Naive thymus-derived CD4-positive, alpha-beta T cell (primary cell): Measurements from ENCODE around the gene ZNF76. TPM values are rescaled to one million over a fixed set of nuclear protein-coding genes. Genes with fewer than 3 reads are reported as not detected.

Source experiments
- ATAC-seq: fragments of 150-1000 bp; cut with Tn5 transposase; 2 replicates; pipeline ENCODE4 v1.10.0; 2021; ENCODE audit warnings: mild to moderate bottlenecking, moderate library complexity
- CTCF ChIA-PET: fragments of 350-600 bp; sonication (Branson Sonifier 250); formaldehyde crosslinking; loops from one replicate; lab custom pipeline; 2021; ENCODE audit warnings: antibody characterized with exemption; lab: Charles Lee
- POLR2A ChIA-PET: fragments of 350-600 bp; sonication (Branson Sonifier 250); formaldehyde crosslinking; loops from one replicate; lab custom pipeline; 2021; ENCODE audit warnings: antibody characterized with exemption, inconsistent platforms; lab: Charles Lee
- DNase-seq, 9 donors: peaks; one replicate each; pipeline versions ENCODE4 v3.0.0 to v3.0.0-alpha.2; 2020 to 2022; ENCODE audit warnings: mixed read lengths in 1 of 9
- H3K27ac ChIP-seq: one replicate; pipeline ENCODE4 v1.7.0; 2013; ENCODE audit warnings: mild to moderate bottlenecking, low read depth, low read length, moderate library complexity
- H3K27me3 ChIP-seq, 2 donors: one replicate each; pipeline ENCODE4 v1.7.0; 2013; ENCODE audit warnings: low read length in 2 of 2, mild to moderate bottlenecking in 2 of 2, moderate library complexity in 2 of 2; ENCODE audit not compliant: control insufficient read depth in 2 of 2, insufficient read depth in 2 of 2
- H3K36me3 ChIP-seq, 3 experiments: 1 replicate in 2 of 3; 2 replicates in 1 of 3; pipeline ENCODE4 v1.7.0; 2013; ENCODE audit warnings: low read length in 3 of 3, mild to moderate bottlenecking in 3 of 3, moderate library complexity in 1 of 3; ENCODE audit not compliant: insufficient read depth in 3 of 3, control insufficient read depth in 2 of 3
- H3K4me1 ChIP-seq, 2 donors: one replicate each; pipeline ENCODE4 v1.7.0; 2013; ENCODE audit warnings: low read length in 2 of 2, mild to moderate bottlenecking in 2 of 2, moderate library complexity in 1 of 2; ENCODE audit not compliant: control insufficient read depth in 2 of 2, insufficient read depth in 2 of 2
- H3K4me3 ChIP-seq: 2 replicates; pipeline ENCODE4 v1.7.0; 2013; ENCODE audit warnings: mild to moderate bottlenecking, low read length
- H3K9me3 ChIP-seq, 3 experiments: 1 replicate in 2 of 3; 2 replicates in 1 of 3; pipeline ENCODE4 v1.7.0; 2013; ENCODE audit warnings: low read length in 3 of 3; ENCODE audit not compliant: control insufficient read depth in 2 of 3
- H3K27ac Mint-ChIP-seq, 9 donors: one replicate each; pipeline ENCODE4 v1.8.0; 2020 to 2022; ENCODE audit warnings: mixed read lengths in 9 of 9, mild to moderate bottlenecking in 8 of 9, moderate library complexity in 5 of 9, inconsistent platforms in 2 of 9
- H3K27me3 Mint-ChIP-seq, 5 donors: one replicate each; pipeline ENCODE4 v1.8.0; 2021 to 2022; ENCODE audit warnings: mixed read lengths in 5 of 5, mild to moderate bottlenecking in 1 of 5
- H3K36me3 Mint-ChIP-seq, 5 donors: one replicate each; pipeline ENCODE4 v1.8.0; 2020 to 2022; ENCODE audit warnings: mixed read lengths in 5 of 5, mild to moderate bottlenecking in 3 of 5, inconsistent platforms in 1 of 5
- H3K4me1 Mint-ChIP-seq, 7 donors: one replicate each; pipeline ENCODE4 v1.8.0; 2020 to 2022; ENCODE audit warnings: mixed read lengths in 7 of 7, mild to moderate bottlenecking in 3 of 7, inconsistent platforms in 1 of 7
- H3K4me3 Mint-ChIP-seq, 10 donors: one replicate each; pipeline ENCODE4 v1.8.0; 2020 to 2022; ENCODE audit warnings: mild to moderate bottlenecking in 10 of 10, mixed read lengths in 10 of 10, moderate library complexity in 6 of 10, inconsistent platforms in 2 of 10
- H3K9me3 Mint-ChIP-seq, 11 donors: one replicate each; pipeline ENCODE4 v1.8.0; 2020 to 2022; ENCODE audit warnings: mixed read lengths in 11 of 11, mild to moderate bottlenecking in 4 of 11, inconsistent platforms in 1 of 11, moderate library complexity in 1 of 11
- intact Hi-C, 2 donors: fragments of 100-400 bp; cut with micrococcal nuclease; formaldehyde crosslinking; loops; one replicate each; pipeline ENCODE4 v1.15.1; 2023
- polyA plus RNA-seq, 2 donors: library from polyadenylated mRNA; unstranded; fragments of 300-500 nt; fragmentation: Illumina TruSeq; gene quantifications; one replicate each; pipeline ENCODE4 v1.2.3, GENCODE V29; 2021
- total RNA-seq, 6 experiments: library from RNA in 5 of 6; stranded (reverse) in 5 of 6; gene quantifications; 1 replicate in 5 of 6; 2 replicates in 1 of 6; pipeline ENCODE4 v1.2.3 and lab custom pipeline; 2021 to 2026

Gene ZNF76
- total and polyA plus RNA-seq, 7 experiments from 2014 or later = 20.6 to 110 (median 76.1) TPM

DNA sequence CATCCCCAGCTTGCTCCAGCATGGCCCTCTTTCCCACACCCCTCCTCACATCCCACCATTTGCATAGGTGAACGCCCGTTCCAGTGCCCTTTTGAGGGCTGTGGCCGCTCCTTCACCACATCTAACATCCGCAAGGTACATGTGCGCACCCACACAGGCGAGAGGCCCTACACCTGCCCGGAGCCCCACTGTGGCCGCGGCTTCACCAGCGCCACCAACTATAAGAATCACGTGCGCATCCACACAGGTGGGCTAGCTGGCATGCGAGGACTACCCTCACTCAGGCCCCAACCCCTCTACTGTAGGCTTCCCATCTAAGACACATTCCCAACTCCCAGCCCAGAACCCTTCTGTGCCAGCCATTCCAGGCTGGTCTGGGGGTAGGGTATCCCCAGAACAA, 32.0 kb downstream of the ZNF76 start:
- DNase-seq (no peak), ATAC-seq (no peak)
- Mint-ChIP-seq H3K27ac (no peak overlapping the region), H3K27me3 (no peaks in the 10 kb centered on the region), H3K9me3 (no peaks in the 10 kb centered on the region), H3K36me3 (peaks cover 11 to 59% (median 13%) of the 10 kb centered on the region in 5 donors), H3K4me3 (no peak overlapping the region), H3K4me1 (peaks cover 0 to 6% (median 5%) of the 10 kb centered on the region in 7 donors)
- Histone ChIP-seq H3K9me3 (no peaks in the 10 kb centered on the region), H3K27ac (no peak overlapping the region), H3K4me3 (no peak overlapping the region), H3K27me3 (no peaks in the 10 kb centered on the region), H3K36me3 (peaks cover 0 to 93% (median 8%) of the 10 kb centered on the region in 3 experiments), H3K4me1 (no peaks in the 10 kb centered on the region)
- CTCF ChIA-PET = interaction anchor here (0.6 to 12.9 kb wide), 2 partner anchors 34 to 434 kb away, joined by 4 to 346 read pairs; no protein-coding TSS in a partner anchor
- intact Hi-C loops = no loop called here
- POLR2A ChIA-PET = interaction anchor here (0.8 to 0.9 kb wide), 2 partner anchors 15 to 176 kb away, joined by 3 read pairs; partner anchors contain the start of gene RPL10A

DNA sequence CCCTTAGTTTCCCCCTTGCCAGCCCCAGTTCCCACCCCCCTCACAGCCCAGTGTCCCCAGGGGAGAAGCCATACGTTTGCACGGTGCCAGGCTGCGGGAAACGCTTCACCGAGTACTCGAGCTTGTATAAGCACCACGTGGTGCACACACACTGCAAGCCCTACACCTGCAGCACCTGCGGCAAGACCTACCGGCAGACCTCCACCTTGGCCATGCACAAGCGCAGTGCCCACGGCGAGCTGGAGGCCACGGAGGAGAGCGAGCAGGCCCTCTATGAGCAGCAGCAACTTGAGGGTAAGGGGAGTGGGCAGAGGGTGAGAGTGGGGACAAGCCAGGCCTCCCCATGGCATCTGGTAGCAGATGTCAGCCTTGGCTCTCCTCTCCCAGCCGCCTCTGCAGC, 33.0 kb downstream of the ZNF76 start:
- Histone ChIP-seq H3K4me3 (no peak overlapping the region), H3K36me3 (peaks cover 0 to 88% (median 8%) of the 10 kb centered on the region in 3 experiments), H3K27ac (no peak overlapping the region), H3K27me3 (no peaks in the 10 kb centered on the region), H3K4me1 (peaks cover 5% of the 10 kb centered on the region in 2 donors), H3K9me3 (no peaks in the 10 kb centered on the region)
- H3K27me3 Mint-ChIP-seq = no peaks in the 10 kb centered on the region
- DNase-seq (no peak), ATAC-seq (no peak)
- CTCF ChIA-PET = interaction anchor here (0.8 to 12.9 kb wide), 5 partner anchors 11 to 157 kb away, joined by 3 to 346 read pairs (median 4); partner anchors contain the start of gene PPARD
- H3K27ac Mint-ChIP-seq = peak overlapping the region in 1 of 9 donors; percentile 34
- peaks cover 0 to 15% (median 8%) of the 10 kb centered on the region in 7 donors for H3K4me1 Mint-ChIP-seq
- H3K9me3 Mint-ChIP-seq = no peaks in the 10 kb centered on the region
- peaks cover 6 to 50% (median 8%) of the 10 kb centered on the region in 5 donors for H3K36me3 Mint-ChIP-seq
- no peak overlapping the region for H3K4me3 Mint-ChIP-seq
- POLR2A ChIA-PET = interaction anchor here (0.6 to 9.6 kb wide), 3 partner anchors 30 to 706 kb away, joined by 3 to 318 read pairs (median 8); partner anchors contain the start of gene RPL10A
- intact Hi-C loops = no loop called here

DNA sequence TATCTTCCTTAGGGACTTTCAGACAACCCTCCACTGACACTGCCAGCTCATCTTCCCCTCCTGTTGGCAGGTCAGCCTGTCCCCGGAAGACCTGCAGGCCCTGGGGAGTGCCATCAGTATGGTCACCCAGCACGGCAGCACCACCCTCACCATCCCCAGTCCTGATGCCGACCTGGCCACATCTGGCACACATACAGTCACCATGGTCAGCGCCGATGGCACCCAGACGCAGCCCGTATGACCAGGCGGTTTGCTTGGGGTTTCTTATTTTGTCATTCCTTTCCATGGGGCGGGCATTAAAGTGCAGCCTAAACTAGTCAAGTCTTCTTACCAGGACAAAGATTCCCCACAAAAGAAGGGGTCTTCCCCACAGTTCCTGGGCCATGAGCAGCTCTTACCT, 34.1 kb downstream of the ZNF76 start:
- no peaks in the 10 kb centered on the region for H3K9me3 ChIP-seq
- ChIA-PET CTCF (interaction anchor here (0.6 to 12.9 kb wide), 16 partner anchors 9 to 444 kb away, joined by 3 to 346 read pairs (median 3); partner anchors contain the start of genes ARMC12 and FANCE), POLR2A (interaction anchor here (2.3 to 9.6 kb wide), 2 partner anchors 29 to 174 kb away, joined by 8 to 318 read pairs; partner anchors contain the start of gene RPL10A)
- no peak overlapping the region for H3K4me3 ChIP-seq
- H3K4me1 ChIP-seq = peaks cover 5 to 7% of the 10 kb centered on the region in 2 donors
- H3K27ac ChIP-seq = no peak overlapping the region
- peak overlapping the region in 1 of 9 donors; percentile 17 for H3K27ac Mint-ChIP-seq
- no peak overlapping the region for H3K4me3 Mint-ChIP-seq
- H3K9me3 Mint-ChIP-seq = no peaks in the 10 kb centered on the region
- no peak for ATAC-seq
- intact Hi-C loops = loop anchor here in 1 of 2 donors (1.0 kb wide), 3 partner anchors 229 to 444 kb away; partner anchors contain the start of gene ARMC12
- peaks cover 6 to 44% (median 10%) of the 10 kb centered on the region in 5 donors for H3K36me3 Mint-ChIP-seq
- no peaks in the 10 kb centered on the region for H3K27me3 ChIP-seq
- H3K27me3 Mint-ChIP-seq = no peaks in the 10 kb centered on the region
- DNase-seq = no peak
- H3K36me3 ChIP-seq = peaks cover 0 to 85% (median 8%) of the 10 kb centered on the region in 3 experiments
- H3K4me1 Mint-ChIP-seq = peaks cover under 1 to 16% (median 9%) of the 10 kb centered on the region in 7 donors

DNA sequence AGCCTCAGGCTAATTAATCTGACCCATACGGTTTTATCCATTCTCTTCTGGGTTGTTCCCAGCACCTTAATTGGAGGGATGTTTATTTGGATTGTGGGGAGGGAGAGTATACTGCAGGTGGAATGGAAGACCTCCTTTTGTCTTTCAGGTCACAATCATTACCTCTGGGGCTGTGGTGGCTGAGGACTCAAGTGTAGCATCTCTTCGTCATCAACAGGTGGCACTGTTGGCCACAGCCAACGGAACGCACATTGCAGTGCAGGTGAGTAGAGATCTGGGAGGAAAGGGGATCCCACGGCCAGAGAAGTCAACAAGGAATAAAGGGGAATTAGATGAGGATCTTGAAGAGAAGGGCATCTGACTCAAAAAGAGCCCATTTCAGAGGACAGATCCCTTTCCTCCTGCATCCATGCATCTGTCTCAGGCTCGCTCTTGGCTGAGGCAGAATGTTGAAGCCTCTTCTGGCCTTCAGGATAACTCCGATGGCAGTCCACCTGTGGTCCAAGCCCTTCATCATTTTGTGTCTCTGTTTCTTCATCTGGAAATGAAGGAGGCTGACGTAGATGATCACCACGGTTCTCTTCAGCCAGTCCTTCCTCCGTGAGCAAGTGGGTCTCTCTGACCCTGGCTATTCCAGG, 34.9 kb downstream of the ZNF76 start:
- Mint-ChIP-seq H3K36me3 (peaks cover 8 to 39% (median 12%) of the 10 kb centered on the region in 5 donors), H3K4me3 (peak overlapping the region in 3 of 10 donors; percentile 4 to 54 (median 21)), H3K27me3 (no peaks in the 10 kb centered on the region), H3K4me1 (peaks cover 8 to 22% (median 16%) of the 10 kb centered on the region in 7 donors), H3K9me3 (no peaks in the 10 kb centered on the region), H3K27ac (peak overlapping the region in 6 of 9 donors; percentile 1 to 84 (median 42))
- Histone ChIP-seq H3K4me3 (no peak overlapping the region), H3K9me3 (no peaks in the 10 kb centered on the region), H3K27ac (no peak overlapping the region), H3K36me3 (peaks cover 0 to 78% (median 1%) of the 10 kb centered on the region in 3 experiments), H3K4me1 (peaks cover 5 to 14% of the 10 kb centered on the region in 2 donors), H3K27me3 (no peaks in the 10 kb centered on the region)
- intact Hi-C loops = loop anchor here in 1 of 2 donors (1.0 kb wide), 3 partner anchors 228 to 443 kb away; partner anchors contain the start of gene ARMC12
- POLR2A ChIA-PET = interaction anchor here (2.3 to 9.6 kb wide), 2 partner anchors 28 to 174 kb away, joined by 8 to 318 read pairs; partner anchors contain the start of gene RPL10A
- ATAC-seq = peak; percentile 54
- DNase-seq = peak in 7 of 9 donors; percentile 33 to 65 (median 52)
- CTCF ChIA-PET = interaction anchor here (0.7 to 12.9 kb wide), 13 partner anchors 9 to 443 kb away, joined by 3 to 346 read pairs (median 4); partner anchors contain the start of genes ARMC12 and PPARD

DNA sequence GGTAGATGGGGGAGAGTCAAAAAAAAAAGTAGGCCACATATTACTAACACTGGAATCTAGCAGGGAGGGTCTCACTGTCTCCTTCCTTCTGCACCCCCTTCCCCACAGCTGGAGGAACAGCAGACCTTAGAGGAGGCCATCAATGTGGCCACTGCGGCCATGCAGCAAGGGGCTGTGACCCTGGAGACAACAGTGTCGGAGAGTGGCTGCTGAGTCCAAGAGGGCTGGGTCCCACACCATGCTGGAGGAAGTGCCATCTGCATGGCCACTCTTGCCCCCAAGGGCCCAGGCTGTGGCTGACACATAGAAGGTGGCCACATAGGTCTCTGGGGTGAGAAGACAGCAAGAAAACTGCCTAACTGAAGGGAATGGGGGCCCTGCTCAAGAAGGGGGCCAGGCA, 35.5 kb downstream of the ZNF76 start:
- peak overlapping the region in 1 of 10 donors; percentile 45 for H3K4me3 Mint-ChIP-seq
- peaks cover 12 to 40% (median 13%) of the 10 kb centered on the region in 5 donors for H3K36me3 Mint-ChIP-seq
- DNase-seq (no peak), ATAC-seq (no peak)
- H3K27ac ChIP-seq = no peak overlapping the region
- H3K27me3 ChIP-seq = no peaks in the 10 kb centered on the region
- H3K9me3 ChIP-seq = no peaks in the 10 kb centered on the region
- peaks cover 0 to 72% (median 0%) of the 10 kb centered on the region in 3 experiments for H3K36me3 ChIP-seq
- ChIA-PET CTCF (interaction anchor here (1.0 to 12.9 kb wide), 10 partner anchors 18 to 278 kb away, joined by 3 to 346 read pairs (median 8); partner anchors contain the start of gene PPARD), POLR2A (interaction anchor here (1.8 to 9.6 kb wide), 3 partner anchors 28 to 174 kb away, joined by 8 to 318 read pairs (median 19); partner anchors contain the start of genes FANCE and RPL10A)
- H3K27me3 Mint-ChIP-seq = no peaks in the 10 kb centered on the region
- H3K4me1 Mint-ChIP-seq = peaks cover 14 to 26% (median 21%) of the 10 kb centered on the region in 7 donors
- intact Hi-C loops = no loop called here
- no peak overlapping the region for H3K4me3 ChIP-seq
- H3K4me1 ChIP-seq = peaks cover 6 to 20% of the 10 kb centered on the region in 2 donors
- no peak overlapping the region for H3K27ac Mint-ChIP-seq
- H3K9me3 Mint-ChIP-seq = no peaks in the 10 kb centered on the region
